ENCODE results near the gene TM9SF1.

TM9SF1 gene

DNA sequence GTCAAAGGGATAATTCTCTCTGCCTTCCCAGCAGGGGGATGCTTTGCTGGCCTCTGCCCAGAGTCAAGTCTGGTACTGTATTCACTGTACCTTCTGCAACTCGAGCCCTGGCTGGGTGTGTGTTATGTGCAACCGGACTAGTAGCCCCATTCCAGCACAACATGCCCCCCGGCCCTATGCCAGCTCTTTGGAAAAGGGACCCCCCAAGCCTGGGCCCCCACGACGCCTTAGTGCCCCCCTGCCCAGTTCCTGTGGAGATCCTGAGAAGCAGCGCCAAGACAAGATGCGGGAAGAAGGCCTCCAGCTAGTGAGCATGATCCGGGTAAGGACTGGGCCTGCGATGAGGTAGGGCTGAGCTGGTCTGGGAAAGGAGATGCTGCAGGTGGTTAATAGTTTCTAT is 44.7 kb downstream of the TM9SF1 start:
- no peak overlapping the region for H3K27ac ChIP-seq (ENCODE audit: insufficient read depth, low read depth, low read length, poor library complexity, severe bottlenecking)
- H3K36me3 ChIP-seq (ENCODE audit: control insufficient read depth, insufficient read depth, low read length): peaks cover 29% of the 10 kb centered on the region

DNA sequence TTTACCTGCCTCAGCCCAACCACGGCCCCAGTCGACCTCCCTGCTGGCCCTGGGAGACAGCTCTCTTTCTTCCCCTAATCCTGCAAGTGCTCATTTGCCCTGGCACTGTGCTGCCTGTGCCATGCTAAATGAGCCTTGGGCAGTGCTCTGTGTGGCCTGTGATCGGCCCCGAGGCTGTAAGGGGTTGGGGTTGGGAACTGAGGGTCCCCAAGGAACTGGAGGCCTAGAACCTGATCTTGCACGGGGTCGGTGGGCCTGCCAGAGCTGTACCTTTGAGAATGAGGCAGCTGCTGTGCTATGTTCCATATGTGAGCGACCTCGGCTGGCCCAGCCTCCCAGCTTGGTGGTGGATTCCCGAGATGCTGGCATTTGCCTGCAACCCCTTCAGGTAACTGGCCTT is 45.2 kb downstream of the TM9SF1 start:
- no peaks in the 10 kb centered on the region for H3K27me3 ChIP-seq (ENCODE audit: control insufficient read depth, insufficient read depth, low read length, poor library complexity, severe bottlenecking)
- WGBS, 2 experiments: 94 to 96% methylated on average over 9 of the region's 9 CpGs
- no peak overlapping the region for H3K27ac ChIP-seq (ENCODE audit: insufficient read depth, low read depth, low read length, poor library complexity, severe bottlenecking)
- peaks cover 24% of the 10 kb centered on the region for H3K36me3 ChIP-seq (ENCODE audit: control insufficient read depth, insufficient read depth, low read length)
- no peak overlapping the region for H3K4me3 ChIP-seq (ENCODE audit: insufficient read depth, low read depth, low read length)
- no peaks in the 10 kb centered on the region for H3K9me3 ChIP-seq (ENCODE audit: control insufficient read depth, low read length)
- H3K4me1 ChIP-seq (ENCODE audit: control insufficient read depth, insufficient read depth, low read length): peaks cover 4% of the 10 kb centered on the region

More for the DNA sequence above, 44.7 kb downstream of the TM9SF1 start:
- Histone ChIP-seq H3K4me1 (ENCODE audit: control insufficient read depth, insufficient read depth, low read length) (peaks cover 4% of the 10 kb centered on the region), H3K4me3 (ENCODE audit: insufficient read depth, low read depth, low read length) (no peak overlapping the region), H3K9me3 (ENCODE audit: control insufficient read depth, low read length) (no peaks in the 10 kb centered on the region), H3K27me3 (ENCODE audit: control insufficient read depth, insufficient read depth, low read length, poor library complexity, severe bottlenecking) (no peaks in the 10 kb centered on the region)
- 96 to 97% methylated on average over 9 of the region's 9 CpGs for WGBS, 2 experiments

DNA sequence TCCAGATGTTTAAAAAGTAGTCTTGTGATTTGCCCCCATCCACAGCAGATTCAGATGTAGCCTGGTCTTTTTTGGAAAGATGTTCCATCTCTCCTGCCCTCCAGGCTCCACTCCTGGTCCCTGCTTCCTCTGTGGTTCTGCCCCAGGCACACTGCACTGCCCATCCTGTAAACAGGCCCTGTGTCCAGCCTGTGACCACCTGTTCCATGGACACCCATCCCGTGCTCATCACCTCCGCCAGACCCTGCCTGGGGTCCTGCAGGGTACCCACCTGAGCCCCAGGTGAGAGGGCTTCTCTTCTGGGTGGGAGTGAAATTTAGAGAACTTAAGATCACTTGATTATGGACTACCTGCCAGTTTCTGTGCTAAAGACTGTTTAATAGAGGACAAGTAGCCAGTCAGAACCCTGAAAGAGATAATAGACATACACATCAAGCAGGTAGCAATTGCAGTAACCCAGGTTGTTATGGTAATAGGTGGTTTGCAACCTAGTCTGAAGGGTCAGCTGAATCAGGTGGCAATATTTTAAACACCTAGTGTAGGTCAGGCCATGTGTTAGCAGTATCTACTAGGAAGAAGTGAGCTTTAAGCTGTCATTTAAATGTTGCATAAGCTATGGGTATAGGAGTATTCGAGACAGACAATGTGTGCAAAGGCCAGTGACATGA is 45.8 kb downstream of the TM9SF1 start:
- WGBS, 2 experiments: 85 to 98% methylated on average over 3 of the region's 3 CpGs

DNA sequence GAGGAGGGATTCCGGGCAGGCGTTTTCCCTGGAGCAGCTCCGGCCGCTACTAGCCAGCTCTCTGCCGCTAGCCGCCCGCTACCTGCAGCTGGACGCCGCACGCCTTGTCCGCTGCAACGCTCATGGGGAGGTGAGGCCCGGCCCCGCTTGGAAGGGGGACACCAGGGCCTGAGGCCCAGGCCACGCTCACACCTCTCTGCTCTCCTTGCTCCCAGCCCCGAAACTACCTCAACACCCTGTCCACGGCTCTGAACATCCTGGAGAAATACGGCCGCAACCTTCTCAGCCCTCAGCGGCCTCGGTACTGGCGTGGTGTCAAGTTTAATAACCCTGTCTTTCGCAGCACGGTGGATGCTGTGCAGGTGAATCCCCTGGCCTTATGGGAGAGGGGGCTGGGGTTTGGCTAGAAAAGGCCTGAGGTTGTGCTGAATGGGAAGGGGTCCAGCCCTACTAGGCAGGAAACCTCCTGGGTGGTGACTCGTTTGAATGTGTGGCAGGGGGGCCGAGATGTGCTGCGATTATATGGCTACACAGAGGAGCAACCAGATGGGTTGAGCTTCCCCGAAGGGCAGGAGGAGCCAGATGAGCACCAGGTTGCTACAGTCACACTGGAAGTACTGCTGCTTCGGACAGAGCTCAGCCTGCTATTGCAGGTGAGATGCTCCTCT is 47.3 kb downstream of the TM9SF1 start:
- Histone ChIP-seq H3K27me3 (ENCODE audit: control insufficient read depth, insufficient read depth, low read length, poor library complexity, severe bottlenecking) (no peaks in the 10 kb centered on the region), H3K27ac (ENCODE audit: insufficient read depth, low read depth, low read length, poor library complexity, severe bottlenecking) (no peak overlapping the region), H3K36me3 (ENCODE audit: control insufficient read depth, insufficient read depth, low read length) (peaks cover 26% of the 10 kb centered on the region), H3K9me3 (ENCODE audit: control insufficient read depth, low read length) (no peaks in the 10 kb centered on the region), H3K4me1 (ENCODE audit: control insufficient read depth, insufficient read depth, low read length) (peaks cover 4% of the 10 kb centered on the region), H3K4me3 (ENCODE audit: insufficient read depth, low read depth, low read length) (peak overlapping the region; percentile 92)
- WGBS, 2 experiments: 10 to 11% methylated on average over 29 of the region's 29 CpGs

More for the DNA sequence above, 45.8 kb downstream of the TM9SF1 start:
- Histone ChIP-seq H3K27me3 (ENCODE audit: control insufficient read depth, insufficient read depth, low read length, poor library complexity, severe bottlenecking) (no peaks in the 10 kb centered on the region), H3K9me3 (ENCODE audit: control insufficient read depth, low read length) (no peaks in the 10 kb centered on the region), H3K4me3 (ENCODE audit: insufficient read depth, low read depth, low read length) (no peak overlapping the region), H3K27ac (ENCODE audit: insufficient read depth, low read depth, low read length, poor library complexity, severe bottlenecking) (no peak overlapping the region), H3K4me1 (ENCODE audit: control insufficient read depth, insufficient read depth, low read length) (peaks cover 4% of the 10 kb centered on the region), H3K36me3 (ENCODE audit: control insufficient read depth, insufficient read depth, low read length) (peaks cover 20% of the 10 kb centered on the region)

DNA sequence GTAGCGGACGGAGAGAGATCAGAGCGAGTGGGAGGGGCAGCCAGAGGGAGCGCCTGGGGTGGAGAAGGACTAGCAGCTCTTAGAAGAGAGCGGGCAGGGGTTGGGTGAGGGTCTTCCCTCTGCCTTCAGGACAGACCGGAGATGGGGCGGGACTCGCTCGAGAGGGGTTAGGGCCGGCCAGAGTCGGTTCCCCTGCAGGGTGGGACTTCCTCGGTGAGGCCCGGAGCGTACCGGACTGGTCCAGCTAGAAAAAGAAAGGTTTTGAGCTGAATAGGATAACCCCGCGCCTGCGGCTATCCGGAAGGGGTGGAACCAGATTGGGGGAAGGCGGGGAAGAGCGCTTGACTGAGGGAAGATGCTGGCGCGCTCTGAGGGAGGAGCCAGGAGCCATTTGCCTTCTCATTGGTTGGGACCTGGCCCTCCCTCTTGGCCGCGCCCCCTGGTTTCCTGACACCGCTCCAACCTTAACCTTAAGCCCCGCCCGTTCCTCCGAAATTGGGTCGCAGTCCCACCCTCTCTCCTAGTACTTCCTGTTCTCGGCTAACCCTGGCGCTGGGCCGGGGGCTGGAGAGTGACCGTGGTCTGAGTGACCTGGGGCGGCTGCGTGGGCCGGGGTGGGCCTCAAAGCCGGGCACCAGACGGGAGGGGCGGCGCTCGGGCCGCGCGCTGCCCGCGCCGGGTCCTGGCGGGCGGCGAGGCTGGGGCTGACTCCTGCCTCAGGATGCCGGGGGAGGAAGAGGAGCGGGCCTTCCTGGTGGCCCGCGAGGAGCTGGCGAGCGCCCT is 48.1 kb downstream of the TM9SF1 start, which contains the start of gene RNF31:
RNF31 (plus strand) TSS at position 521 of the 783 bp plus-strand sequence; CDS start at position 722, 201 bp downstream.
- 0 to 1% methylated on average over 57 of the region's 57 CpGs for WGBS, 2 experiments
- Histone ChIP-seq H3K36me3 (ENCODE audit: control insufficient read depth, insufficient read depth, low read length) (peaks cover 26% of the 10 kb centered on the region), H3K4me3 (ENCODE audit: insufficient read depth, low read depth, low read length) (peak within 1 kb of the TSS; percentile 92), H3K4me1 (ENCODE audit: control insufficient read depth, insufficient read depth, low read length) (peaks cover 4% of the 10 kb centered on the region), H3K27ac (ENCODE audit: insufficient read depth, low read depth, low read length, poor library complexity, severe bottlenecking) (peak within 1 kb of the TSS; percentile 90), H3K27me3 (ENCODE audit: control insufficient read depth, insufficient read depth, low read length, poor library complexity, severe bottlenecking) (no peaks in the 10 kb centered on the region), H3K9me3 (ENCODE audit: control insufficient read depth, low read length) (no peaks in the 10 kb centered on the region)

DNA sequence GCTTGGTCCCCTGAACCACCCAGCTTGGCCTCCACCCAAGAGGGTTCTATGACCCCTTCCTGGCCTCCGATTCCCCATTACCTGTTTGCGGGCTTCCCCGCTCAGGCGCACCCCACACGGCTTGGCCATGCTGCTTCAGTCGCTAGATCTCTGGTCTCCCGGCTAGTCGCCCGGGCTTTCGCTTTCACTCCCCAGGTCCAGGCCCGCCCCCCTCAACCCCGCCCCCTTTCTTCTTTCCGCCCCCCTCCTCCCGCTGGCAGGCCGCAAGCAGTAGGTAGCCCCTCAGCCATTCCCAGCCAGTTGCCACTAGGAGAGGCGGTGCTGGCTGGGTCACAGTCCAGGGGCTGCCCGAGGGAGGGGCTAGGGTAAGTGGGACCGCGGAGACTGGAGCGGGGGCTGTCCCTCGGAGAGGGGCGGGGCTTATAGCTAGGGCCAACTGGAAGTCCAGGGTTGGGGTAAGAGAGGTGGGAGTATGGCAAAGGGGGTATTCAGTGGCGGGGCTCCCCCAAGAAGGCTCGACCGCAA is 48.7 kb downstream of the TM9SF1 start, which contains the start of gene PSME2:
PSME2 (minus strand) TSS at position 158 of the 525 bp plus-strand sequence; CDS start at position 129, 29 bp downstream.
- Histone ChIP-seq H3K27ac (ENCODE audit: insufficient read depth, low read depth, low read length, poor library complexity, severe bottlenecking) (peak within 1 kb of the TSS; percentile 90), H3K4me1 (ENCODE audit: control insufficient read depth, insufficient read depth, low read length) (peaks cover 4% of the 10 kb centered on the region), H3K9me3 (ENCODE audit: control insufficient read depth, low read length) (no peaks in the 10 kb centered on the region), H3K4me3 (ENCODE audit: insufficient read depth, low read depth, low read length) (peak within 1 kb of the TSS; percentile 92), H3K36me3 (ENCODE audit: control insufficient read depth, insufficient read depth, low read length) (peaks cover 20% of the 10 kb centered on the region), H3K27me3 (ENCODE audit: control insufficient read depth, insufficient read depth, low read length, poor library complexity, severe bottlenecking) (no peaks in the 10 kb centered on the region)
- 0% methylated on average over 22 to 24 of the region's 25 CpGs for WGBS, 2 experiments

DNA sequence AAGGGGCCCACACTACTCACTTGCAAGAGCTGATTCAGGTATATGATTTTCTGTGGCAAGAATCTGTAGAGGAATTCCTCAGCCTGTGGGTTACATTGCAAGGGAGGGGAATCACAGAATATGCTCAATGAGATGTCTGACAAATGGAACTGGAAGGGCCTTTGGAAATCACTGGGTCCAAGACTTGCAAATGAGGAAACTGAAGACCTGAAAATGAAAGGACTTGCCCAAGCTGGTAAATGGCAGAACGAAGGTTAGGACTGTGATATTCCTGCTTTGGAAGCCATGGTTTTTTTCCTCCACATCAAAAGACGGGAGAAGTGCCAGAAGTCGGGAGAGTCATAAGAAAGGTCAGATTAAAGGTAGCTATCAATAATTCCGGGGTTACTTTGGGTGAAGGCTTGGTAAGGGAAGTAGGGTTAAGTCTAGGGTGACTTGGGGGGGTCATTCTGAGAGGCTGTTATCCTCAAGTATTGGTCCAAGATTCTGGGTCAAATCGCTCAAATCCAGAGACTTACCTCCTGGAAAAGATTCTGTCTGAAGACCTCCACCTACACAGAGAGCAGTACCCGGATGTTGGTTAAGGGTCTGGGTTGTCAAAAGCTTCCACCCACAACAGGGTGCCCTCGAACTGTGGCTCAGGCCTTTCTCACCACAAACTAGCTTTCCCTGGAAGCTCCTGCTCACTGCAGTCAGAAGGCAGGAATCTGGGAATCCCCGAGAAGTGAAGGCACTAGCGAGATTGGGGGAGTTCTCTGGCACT is 49.4 kb downstream of the TM9SF1 start:
- no peaks in the 10 kb centered on the region for H3K27me3 ChIP-seq (ENCODE audit: control insufficient read depth, insufficient read depth, low read length, poor library complexity, severe bottlenecking)
- H3K4me3 ChIP-seq (ENCODE audit: insufficient read depth, low read depth, low read length): peak overlapping the region; percentile 92
- 41 to 45% methylated on average over 9 of the region's 9 CpGs for WGBS, 2 experiments

DNA sequence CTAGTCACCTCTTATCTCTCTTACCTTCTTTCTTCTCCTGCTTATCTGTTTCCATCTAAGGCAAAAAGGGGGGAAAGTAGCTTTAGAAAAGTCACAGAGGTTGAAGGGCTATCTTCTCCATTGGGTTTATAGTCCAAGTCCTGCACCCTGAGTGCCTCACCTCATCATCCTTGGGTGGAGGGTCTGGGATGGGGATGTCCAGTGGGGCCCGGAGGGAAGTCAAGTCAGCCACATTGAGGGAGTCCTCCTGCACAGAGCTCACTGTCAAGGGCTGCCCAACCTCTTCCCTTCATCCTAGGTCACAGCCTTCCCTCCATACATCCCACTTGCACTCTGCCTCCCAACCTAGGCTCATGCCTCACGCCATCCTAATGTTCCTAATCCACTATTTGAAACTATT is 50.0 kb downstream of the TM9SF1 start:
- Histone ChIP-seq H3K36me3 (ENCODE audit: control insufficient read depth, insufficient read depth, low read length) (peaks cover 12% of the 10 kb centered on the region), H3K4me3 (ENCODE audit: insufficient read depth, low read depth, low read length) (no peak overlapping the region), H3K27me3 (ENCODE audit: control insufficient read depth, insufficient read depth, low read length, poor library complexity, severe bottlenecking) (no peaks in the 10 kb centered on the region), H3K4me1 (ENCODE audit: control insufficient read depth, insufficient read depth, low read length) (peaks cover 4% of the 10 kb centered on the region), H3K9me3 (ENCODE audit: control insufficient read depth, low read length) (no peaks in the 10 kb centered on the region), H3K27ac (ENCODE audit: insufficient read depth, low read depth, low read length, poor library complexity, severe bottlenecking) (no peak overlapping the region)
- 91 to 100% methylated on average over 1 to 2 of the region's 2 CpGs for WGBS, 2 experiments

More for the DNA sequence above, 49.4 kb downstream of the TM9SF1 start:
- Histone ChIP-seq H3K27ac (ENCODE audit: insufficient read depth, low read depth, low read length, poor library complexity, severe bottlenecking) (no peak overlapping the region), H3K36me3 (ENCODE audit: control insufficient read depth, insufficient read depth, low read length) (peaks cover 14% of the 10 kb centered on the region), H3K9me3 (ENCODE audit: control insufficient read depth, low read length) (no peaks in the 10 kb centered on the region), H3K4me1 (ENCODE audit: control insufficient read depth, insufficient read depth, low read length) (peaks cover 4% of the 10 kb centered on the region)

DNA sequence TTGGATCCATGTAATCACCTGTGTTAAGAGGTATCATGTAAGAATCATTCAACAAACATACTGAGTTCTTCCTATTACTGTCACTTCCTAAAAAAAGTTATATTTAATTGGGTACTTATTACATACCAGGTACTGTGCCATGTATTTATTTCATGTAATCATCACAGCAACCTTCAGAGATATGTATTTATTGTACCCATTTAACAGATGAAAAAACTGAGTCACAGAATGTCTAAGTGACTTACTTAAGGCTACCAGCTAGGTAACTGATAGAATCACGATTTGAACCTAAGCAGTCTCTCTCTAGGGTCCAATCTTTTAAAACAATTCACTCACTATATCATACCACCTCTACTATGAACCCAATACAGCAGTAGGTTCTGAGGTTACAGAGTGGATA is 50.8 kb downstream of the TM9SF1 start:
- Histone ChIP-seq H3K27me3 (ENCODE audit: control insufficient read depth, insufficient read depth, low read length, poor library complexity, severe bottlenecking) (no peaks in the 10 kb centered on the region), H3K36me3 (ENCODE audit: control insufficient read depth, insufficient read depth, low read length) (peaks cover 10% of the 10 kb centered on the region), H3K9me3 (ENCODE audit: control insufficient read depth, low read length) (no peaks in the 10 kb centered on the region), H3K4me3 (ENCODE audit: insufficient read depth, low read depth, low read length) (no peak overlapping the region), H3K4me1 (ENCODE audit: control insufficient read depth, insufficient read depth, low read length) (peaks cover 6% of the 10 kb centered on the region), H3K27ac (ENCODE audit: insufficient read depth, low read depth, low read length, poor library complexity, severe bottlenecking) (no peak overlapping the region)
- WGBS, 2 experiments: 89 to 97% methylated on average over 1 of the region's 1 CpG

All from ectodermal cell (in vitro differentiated cells).